HAP-1 (cell line): ENCODE data around the gene CRYGD.
"Not testable (repeated sequence)": the region's sequence is repeated elsewhere in the genome, so short reads cannot be mapped to it uniquely, and the experiment has no call there.

ENCODE experiments used
- DNase-seq, 2 experiments: peaks; one replicate each; pipeline ENCODE4 v3.0.0-alpha.2; 2016 to 2020; ENCODE audit warnings: low spot score in 2 of 2
- H3K27me3 ChIP-seq: fragments of 250-450 bp; sonication (Bioruptor Pico); 2 replicates; pipeline ENCODE4 v1.5.1; 2020; ENCODE audit warnings: low read depth, mild to moderate bottlenecking, moderate library complexity
- H3K36me3 ChIP-seq: fragments of 250-450 bp; sonication (Bioruptor Pico); replicated peaks from 2 replicates; pipeline ENCODE4 v1.5.1; 2020; ENCODE audit warnings: mild to moderate bottlenecking
- H3K4me1 ChIP-seq: fragments of 250-450 bp; sonication (Bioruptor Pico); 2 replicates; pipeline ENCODE4 v1.5.1; 2020; ENCODE audit warnings: mild to moderate bottlenecking
- H3K4me3 ChIP-seq: fragments of 250-450 bp; sonication (Bioruptor Pico); 2 replicates; pipeline ENCODE4 v1.5.1; 2020; ENCODE audit warnings: mild to moderate bottlenecking, moderate library complexity
- H3K9me3 ChIP-seq: fragments of 250-450 bp; sonication (Bioruptor Pico); 2 replicates; pipeline ENCODE4 v1.5.1; 2020; ENCODE audit warnings: mild to moderate bottlenecking, moderate library complexity
- in situ Hi-C: fragments of 300-500 bp; cut with MboI; formaldehyde crosslinking; loops from 3 replicates; pipeline ENCODE4 v1.14.3; 2020; ENCODE audit warnings: low sequenced_read_pairs, inconsistent platforms, mixed read lengths

The CRYGD gene

DNA sequence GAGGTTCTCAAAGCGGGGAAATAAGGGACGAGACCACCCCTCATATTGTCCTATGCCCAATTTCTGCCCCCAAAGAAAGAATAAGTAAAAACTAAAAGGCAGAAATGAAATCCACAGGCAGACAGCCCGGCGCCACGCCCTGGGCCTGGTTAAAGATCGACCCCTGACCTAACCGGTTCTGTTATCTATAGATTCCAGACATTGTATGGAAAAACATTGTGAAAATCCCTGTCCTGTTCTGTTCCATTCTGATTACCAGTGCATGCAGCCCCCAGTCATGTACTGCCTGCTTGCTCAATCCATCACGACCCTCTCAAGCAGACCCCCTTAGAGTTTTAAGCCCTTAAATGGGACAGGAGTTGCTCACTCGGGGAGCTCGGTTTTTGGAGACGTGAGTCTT is 6.9 kb downstream of the CRYGD start:
- in situ Hi-C loops, H3K36me3 ChIP-seq, H3K4me1 ChIP-seq: not testable (repeated sequence)

DNA sequence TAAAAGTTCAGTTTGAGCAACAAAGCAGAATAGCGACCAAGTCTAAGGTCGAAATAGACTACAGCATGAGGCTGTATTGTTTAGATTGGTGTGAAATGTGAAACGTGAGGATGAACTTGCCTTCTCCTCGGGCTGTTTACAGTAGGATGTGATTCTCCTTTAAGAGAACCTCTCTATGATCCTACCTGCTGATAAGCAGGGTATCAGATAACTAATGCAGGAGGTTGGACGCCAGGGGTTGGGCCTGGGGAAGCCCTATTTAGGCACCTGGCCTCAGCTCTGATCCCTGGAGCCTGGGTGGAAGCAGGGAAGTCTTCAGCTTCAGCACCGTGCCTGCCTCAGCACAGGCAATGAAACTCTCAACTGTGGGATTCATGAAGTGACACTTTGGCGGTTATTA is 11.4 kb downstream of the CRYGD start:
- H3K36me3 ChIP-seq: no peaks in the 10 kb centered on the region
- no peak overlapping the region for H3K4me3 ChIP-seq
- H3K9me3 ChIP-seq: no peaks in the 10 kb centered on the region
- H3K27me3 ChIP-seq: no peaks in the 10 kb centered on the region
- DNase-seq: no peak
- H3K4me1 ChIP-seq: no peaks in the 10 kb centered on the region
- in situ Hi-C loops: no loop called here

More for the DNA sequence above, 6.9 kb downstream of the CRYGD start:
- not testable (repeated sequence) for H3K4me3 ChIP-seq, H3K27me3 ChIP-seq, DNase-seq, H3K9me3 ChIP-seq

GRCh38 chr2:208112273-208112745 is 12.0 kb downstream of the CRYGD start:
- H3K4me1 ChIP-seq, H3K4me3 ChIP-seq, DNase-seq, H3K9me3 ChIP-seq, H3K36me3 ChIP-seq, H3K27me3 ChIP-seq, in situ Hi-C loops: not testable (repeated sequence)

- in situ Hi-C loops: no loop called here
- 0 out of 2 replicates have a peak, but pooled peaks cover 3% of the 10 kb centered on the region for H3K9me3 ChIP-seq
- no peak for DNase-seq
- H3K4me1 ChIP-seq: peaks cover 9% of the 10 kb centered on the region; the same call in 1 of the 2 replicates
- H3K4me3 ChIP-seq: no peak overlapping the region
- no peaks in the 10 kb centered on the region for H3K27me3 ChIP-seq
- H3K36me3 ChIP-seq: no peaks in the 10 kb centered on the region
Measured at GRCh38 chr2:208103616-208104015, 20.7 kb downstream of the CRYGD start.

- in situ Hi-C loops: no loop called here
- H3K36me3 ChIP-seq: no peaks in the 10 kb centered on the region
- H3K4me1 ChIP-seq: peaks cover 6% of the 10 kb centered on the region; the same call in 1 of the 2 replicates
- no peak overlapping the region for H3K4me3 ChIP-seq
- H3K9me3 ChIP-seq: 0 out of 2 replicates have a peak, but pooled peaks cover 3% of the 10 kb centered on the region
- H3K27me3 ChIP-seq: no peaks in the 10 kb centered on the region
- DNase-seq: peak in 1 of 2 experiments; percentile 41
Measured at GRCh38 chr2:208101716-208102631, 22.4 kb downstream of the CRYGD start.

- in situ Hi-C loops: no loop called here
- H3K4me1 ChIP-seq: peaks cover 6% of the 10 kb centered on the region; the same call in 1 of the 2 replicates
- H3K36me3 ChIP-seq: no peaks in the 10 kb centered on the region
- H3K9me3 ChIP-seq: 0 out of 2 replicates have a peak, but pooled peaks cover 3% of the 10 kb centered on the region
- H3K27me3 ChIP-seq: no peaks in the 10 kb centered on the region
- no peak for DNase-seq
- no peak overlapping the region for H3K4me3 ChIP-seq
Measured at GRCh38 chr2:208099682-208100470, 24.4 kb downstream of the CRYGD start.

GRCh38 chr2:208098701-208099100 is 25.6 kb downstream of the CRYGD start:
- DNase-seq, in situ Hi-C loops, H3K27me3 ChIP-seq, H3K4me3 ChIP-seq, H3K4me1 ChIP-seq, H3K9me3 ChIP-seq, H3K36me3 ChIP-seq: not testable (repeated sequence)

GRCh38 chr2:208098267-208098666 is 26.1 kb downstream of the CRYGD start:
- Histone ChIP-seq H3K4me1 (peaks cover 6% of the 10 kb centered on the region; the same call in 1 of the 2 replicates), H3K27me3 (no peaks in the 10 kb centered on the region), H3K36me3 (no peaks in the 10 kb centered on the region), H3K9me3 (0 out of 2 replicates have a peak, but pooled peaks cover 3% of the 10 kb centered on the region), H3K4me3 (no peak overlapping the region)
- in situ Hi-C loops: no loop called here
- DNase-seq: no peak

- Histone ChIP-seq H3K4me1 (peaks cover 6% of the 10 kb centered on the region; the same call in 1 of the 2 replicates), H3K36me3 (no peaks in the 10 kb centered on the region), H3K4me3 (no peak overlapping the region), H3K27me3 (no peaks in the 10 kb centered on the region), H3K9me3 (0 out of 2 replicates have a peak, but pooled peaks cover 3% of the 10 kb centered on the region)
- DNase-seq: no peak
- in situ Hi-C loops: no loop called here
Measured at GRCh38 chr2:208097801-208098200, 26.5 kb downstream of the CRYGD start.

GRCh38 chr2:208097313-208097712 is 27.0 kb downstream of the CRYGD start:
- Histone ChIP-seq H3K4me1 (peaks cover 6% of the 10 kb centered on the region; the same call in 1 of the 2 replicates), H3K9me3 (0 out of 2 replicates have a peak, but pooled peaks cover 3% of the 10 kb centered on the region), H3K4me3 (no peak overlapping the region), H3K27me3 (no peaks in the 10 kb centered on the region), H3K36me3 (no peaks in the 10 kb centered on the region)
- DNase-seq: no peak
- in situ Hi-C loops: no loop called here

- Histone ChIP-seq H3K4me1 (peaks cover 6% of the 10 kb centered on the region; the same call in 1 of the 2 replicates), H3K27me3 (no peaks in the 10 kb centered on the region), H3K4me3 (no peak overlapping the region), H3K36me3 (no peaks in the 10 kb centered on the region), H3K9me3 (0 out of 2 replicates have a peak, but pooled peaks cover 3% of the 10 kb centered on the region)
- in situ Hi-C loops: no loop called here
- DNase-seq: no peak
Measured at GRCh38 chr2:208096080-208096479, 28.2 kb downstream of the CRYGD start.

GRCh38 chr2:208093128-208093527 is 31.2 kb downstream of the CRYGD start:
- Histone ChIP-seq H3K9me3 (no peaks in the 10 kb centered on the region), H3K4me1 (no peaks in the 10 kb centered on the region; the same call in 1 of the 2 replicates), H3K27me3 (no peaks in the 10 kb centered on the region), H3K36me3 (no peaks in the 10 kb centered on the region), H3K4me3 (no peak overlapping the region)
- in situ Hi-C loops: no loop called here
- no peak for DNase-seq

GRCh38 chr2:208092093-208092832 is 32.1 kb downstream of the CRYGD start:
- Histone ChIP-seq H3K4me1 (no peaks in the 10 kb centered on the region; the same call in 1 of the 2 replicates), H3K36me3 (no peaks in the 10 kb centered on the region), H3K4me3 (no peak overlapping the region), H3K27me3 (no peaks in the 10 kb centered on the region), H3K9me3 (no peaks in the 10 kb centered on the region)
- no peak for DNase-seq
- in situ Hi-C loops: no loop called here
